CD14-positive monocyte (primary cell): ENCODE measurements around the gene SDK1. TPM values are rescaled to one million over a fixed set of nuclear protein-coding genes. Genes with fewer than 3 reads are reported as not detected.

Experiments
- DNase-seq, 3 donors: peaks; one replicate each; pipeline ENCODE4 v3.0.0-alpha.2; 2011 to 2022
- H2AFZ ChIP-seq: 2 replicates; pipeline ENCODE4 v1.6.0; 2012; ENCODE audit warnings: mild to moderate bottlenecking, low read depth, low read length, inconsistent platforms; ENCODE audit not compliant: insufficient read depth, poor library complexity, severe bottlenecking
- H3K27ac ChIP-seq, 2 donors: 1 replicate in 1 of 2; 2 replicates in 1 of 2; pipeline ENCODE4 v1.5.1; 2012 to 2013; ENCODE audit warnings: low read length in 2 of 2, control low read depth in 1 of 2, inconsistent platforms in 1 of 2, low read depth in 1 of 2, mild to moderate bottlenecking in 1 of 2
- H3K27me3 ChIP-seq, 2 donors: one replicate each; pipeline versions ENCODE4 v1.6.0 to v1.6.1; 2011 to 2013; ENCODE audit warnings: low read length in 2 of 2; ENCODE audit not compliant: control insufficient read depth in 2 of 2, insufficient read depth in 2 of 2
- H3K36me3 ChIP-seq, 2 donors: replicated peaks in 1 of 2; 1 replicate in 1 of 2; 2 replicates in 1 of 2; pipeline versions ENCODE4 v1.5.1 to v1.6.1; 2012 to 2013; ENCODE audit warnings: low read length in 2 of 2, control low read depth in 1 of 2, inconsistent platforms in 1 of 2, mild to moderate bottlenecking in 1 of 2; ENCODE audit not compliant: insufficient read depth in 2 of 2, control insufficient read depth in 1 of 2
- H3K4me1 ChIP-seq, 2 donors: 1 replicate in 1 of 2; 2 replicates in 1 of 2; pipeline versions ENCODE4 v1.5.1 to v1.6.1; 2012 to 2013; ENCODE audit warnings: low read length in 2 of 2, control low read depth in 1 of 2, inconsistent platforms in 1 of 2, mild to moderate bottlenecking in 1 of 2, moderate library complexity in 1 of 2; ENCODE audit not compliant: insufficient read depth in 2 of 2, control insufficient read depth in 1 of 2
- H3K4me2 ChIP-seq: replicated peaks from 2 replicates; pipeline ENCODE3; 2012; ENCODE audit warnings: low read length, moderate library complexity, mild to moderate bottlenecking; ENCODE audit not compliant: poor library complexity, severe bottlenecking; ENCODE audit errors: extremely low read depth
- H3K4me3 ChIP-seq, 3 experiments: fragments of 200-600 bp in 1 of 3; sonication (generic) in 1 of 3; replicated peaks in 1 of 3; 1 replicate in 2 of 3; 2 replicates in 1 of 3; pipeline ENCODE4 v1.5.1; 2011 to 2013; ENCODE audit warnings: low read length in 3 of 3, mild to moderate bottlenecking in 3 of 3, control low read depth in 2 of 3, low read depth in 2 of 3, inconsistent platforms in 1 of 3, moderate library complexity in 1 of 3
- H3K79me2 ChIP-seq: 2 replicates; pipeline ENCODE4 v1.6.0; 2012; ENCODE audit warnings: mild to moderate bottlenecking, control low read depth, inconsistent platforms, low read length, moderate library complexity; ENCODE audit not compliant: insufficient read depth
- H3K9ac ChIP-seq: 2 replicates; pipeline ENCODE4 v1.6.0; 2017; ENCODE audit warnings: low read length, mild to moderate bottlenecking; ENCODE audit not compliant: insufficient read depth, poor library complexity, severe bottlenecking
- H3K9me3 ChIP-seq, 2 donors: replicated peaks in 1 of 2; 1 replicate in 1 of 2; 2 replicates in 1 of 2; pipeline versions ENCODE4 v1.5.1 to v1.6.1; 2012 to 2013; ENCODE audit warnings: low read length in 2 of 2, control low read depth in 1 of 2; ENCODE audit not compliant: control insufficient read depth in 1 of 2, insufficient read depth in 1 of 2
- H4K20me1 ChIP-seq: 2 replicates; pipeline ENCODE4 v1.6.0; 2012; ENCODE audit warnings: mild to moderate bottlenecking, low read length, control low read depth, moderate library complexity; ENCODE audit not compliant: insufficient read depth
- H3K27ac Mint-ChIP-seq, 7 donors: one replicate each; pipeline ENCODE4 v1.8.0; 2020; ENCODE audit warnings: mild to moderate bottlenecking in 7 of 7, mixed read lengths in 7 of 7, moderate library complexity in 6 of 7, inconsistent platforms in 2 of 7
- H3K27me3 Mint-ChIP-seq, 3 donors: one replicate each; pipeline ENCODE4 v1.8.0; 2021 to 2022; ENCODE audit warnings: low read depth in 3 of 3, mild to moderate bottlenecking in 3 of 3, mixed read lengths in 3 of 3, moderate library complexity in 3 of 3, inconsistent platforms in 1 of 3
- H3K36me3 Mint-ChIP-seq, 2 donors: one replicate each; pipeline ENCODE4 v1.8.0; 2020; ENCODE audit warnings: mixed read lengths in 2 of 2, inconsistent platforms in 1 of 2, mild to moderate bottlenecking in 1 of 2
- H3K4me1 Mint-ChIP-seq: one replicate; pipeline ENCODE4 v1.8.0; 2020; ENCODE audit warnings: mild to moderate bottlenecking, mixed read lengths
- H3K4me3 Mint-ChIP-seq, 2 donors: one replicate each; pipeline ENCODE4 v1.8.0; 2020; ENCODE audit warnings: mild to moderate bottlenecking in 2 of 2, mixed read lengths in 2 of 2, moderate library complexity in 1 of 2
- H3K9me3 Mint-ChIP-seq, 7 donors: one replicate each; pipeline ENCODE4 v1.8.0; 2020 to 2022; ENCODE audit warnings: mixed read lengths in 7 of 7, mild to moderate bottlenecking in 6 of 7, moderate library complexity in 6 of 7, inconsistent platforms in 2 of 7
- CTCF ChIP-seq: fragments of 200-600 bp; IDR thresholded peaks from one replicate; pipeline ENCODE4 v1.8.0; 2022; ENCODE audit warnings: antibody characterized with exemption, mild to moderate bottlenecking
- WGBS: methylation state at CpG from one replicate; pipeline ENCODE4 v1.1.5; 2013; ENCODE audit warnings: missing lambda C conversion rate; ENCODE audit not compliant: insufficient coverage; 5-methylcytosine and 5-hydroxymethylcytosine counted together
- intact Hi-C, 2 donors: fragments of 100-400 bp; cut with micrococcal nuclease; formaldehyde crosslinking; loops; one replicate each; pipeline versions ENCODE4 v1.15.0 to v1.15.1; 2023
- polyA plus RNA-seq, 3 donors: library from polyadenylated mRNA; depleted of rRNA in 1 of 3; unstranded in 2 of 3; stranded (reverse) in 1 of 3; fragments of 300-500 nt in 2 of 3; fragments of >200 nt in 1 of 3; fragmentation: Illumina TruSeq in 2 of 3; gene quantifications; 1 replicate in 2 of 3; 2 replicates in 1 of 3; pipeline ENCODE4 v1.2.3, GENCODE V29; 2012 to 2021

The SDK1 gene
- polyA plus RNA-seq, 3 donors = 0.01 TPM; not detected in 2

DNA sequence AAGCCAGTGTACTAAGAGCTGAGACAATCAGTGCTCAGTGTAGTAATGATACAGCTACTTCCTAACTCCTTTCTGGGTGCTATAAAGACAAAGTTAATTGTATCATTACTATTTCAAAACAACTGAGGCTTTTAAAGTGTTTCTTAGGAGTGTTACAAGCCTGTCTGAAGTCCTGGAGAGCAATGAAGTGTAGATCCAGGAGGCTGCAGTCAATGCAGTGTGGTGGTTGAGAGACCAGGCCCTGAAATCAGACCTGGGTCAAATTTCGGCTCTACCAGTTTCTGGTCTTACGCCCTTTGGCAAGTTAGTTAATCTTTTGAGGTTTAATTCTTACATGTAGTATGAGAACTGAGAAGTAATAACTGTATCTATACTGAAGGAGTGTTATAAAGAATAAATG is 387.0 kb downstream of the SDK1 start:
- Mint-ChIP-seq H3K27ac (no peak overlapping the region), H3K4me1 (peaks cover under 1% of the 10 kb centered on the region), H3K9me3 (peaks cover 0 to 11% (median 3%) of the 10 kb centered on the region in 7 donors), H3K36me3 (no peaks in the 10 kb centered on the region), H3K4me3 (no peak overlapping the region), H3K27me3 (peaks cover 0 to 1% (median 0%) of the 10 kb centered on the region in 3 donors)
- no CpG with 5 or more reads among the region's 2 CpGs for WGBS
- intact Hi-C loops = no loop called here
- H4K20me1 ChIP-seq = no peaks in the 10 kb centered on the region
- no peak overlapping the region for H3K27ac ChIP-seq
- H3K9me3 ChIP-seq = peaks cover 0 to 7% of the 10 kb centered on the region in 2 donors
- no peak overlapping the region for H3K4me3 ChIP-seq
- no peak overlapping the region for H3K4me2 ChIP-seq
- no peak overlapping the region for H3K9ac ChIP-seq
- no peak overlapping the region for H2AFZ ChIP-seq
- H3K4me1 ChIP-seq = no peaks in the 10 kb centered on the region
- no peaks in the 10 kb centered on the region for H3K79me2 ChIP-seq
- H3K27me3 ChIP-seq = no peaks in the 10 kb centered on the region
- no peak for DNase-seq
- H3K36me3 ChIP-seq = no peaks in the 10 kb centered on the region
- TF ChIP-seq CTCF = no peak

GRCh38 chr7:3688842-3689241 is 387.8 kb downstream of the SDK1 start:
- intact Hi-C loops = no loop called here
- Histone ChIP-seq H3K79me2 (no peaks in the 10 kb centered on the region), H2AFZ (no peak overlapping the region), H3K9me3 (peaks cover 0 to 7% of the 10 kb centered on the region in 2 donors), H3K27ac (no peak overlapping the region), H3K36me3 (no peaks in the 10 kb centered on the region), H3K4me3 (no peak overlapping the region), H3K9ac (no peak overlapping the region), H3K27me3 (no peaks in the 10 kb centered on the region), H3K4me1 (no peaks in the 10 kb centered on the region), H4K20me1 (no peaks in the 10 kb centered on the region), H3K4me2 (no peak overlapping the region)
- H3K27me3 Mint-ChIP-seq = peaks cover 0 to 1% (median 0%) of the 10 kb centered on the region in 3 donors
- TF ChIP-seq CTCF = no peak
- peaks cover 0 to 8% (median 3%) of the 10 kb centered on the region in 7 donors for H3K9me3 Mint-ChIP-seq
- H3K27ac Mint-ChIP-seq = no peak overlapping the region
- 80% methylated on average over 2 of the region's 3 CpGs for WGBS
- H3K36me3 Mint-ChIP-seq = no peaks in the 10 kb centered on the region
- DNase-seq = no peak
- no peak overlapping the region for H3K4me3 Mint-ChIP-seq
- peaks cover 5% of the 10 kb centered on the region for H3K4me1 Mint-ChIP-seq
